ENCODE results near the gene TOB1. TPM values are rescaled to one million over a fixed set of nuclear protein-coding genes. Genes with fewer than 3 reads are reported as not detected.

TOB1 gene
- total and polyA plus RNA-seq, 5 donors from 2014 or later = 30.7 to 254 (median 39.2) TPM

Other genes starting within 250 kb of the TOB1 start
- 3.3 TPM for gene ABCC3, start 231.5 kb downstream of the TOB1 start, total RNA-seq
- gene ABCC3, start 231.5 kb downstream of the TOB1 start, polyA plus RNA-seq = under 1 TPM in 1 of 4 donors, not detected in 3; 0.02 TPM
- gene ANKRD40, start 158.4 kb downstream of the TOB1 start, total RNA-seq = 24.0 TPM
- gene ANKRD40, start 158.4 kb downstream of the TOB1 start, polyA plus RNA-seq = 1 to 10 TPM; 3.8 to 5.7 (median 4.5) TPM
- gene LUC7L3, start 146.8 kb downstream of the TOB1 start, total RNA-seq = 143 TPM
- gene LUC7L3, start 146.8 kb downstream of the TOB1 start, polyA plus RNA-seq = 10 to 100 TPM; 44.9 to 54.0 (median 48.9) TPM
- gene ANKRD40CL, start 98.8 kb downstream of the TOB1 start, total RNA-seq = not detected
- not detected for gene ANKRD40CL, start 98.8 kb downstream of the TOB1 start, polyA plus RNA-seq
- not detected for gene WFIKKN2, start 30.8 kb downstream of the TOB1 start, total RNA-seq
- gene WFIKKN2, start 30.8 kb downstream of the TOB1 start, polyA plus RNA-seq = not detected

Data from CD4-positive, CD25-positive, alpha-beta regulatory T cell (primary cell).